T-helper 1 cell (primary cell): Measurements from ENCODE around the gene PRR30.

ENCODE experiments used
- DNase-seq, 5 donors: peaks; one replicate each; pipeline ENCODE4 v3.0.0-alpha.2; 2012 to 2020

PRR30 gene

GRCh38 chr2:27095745-27096651 lies 43.2 kb downstream of the PRR30 start:
- DNase-seq = peak in 2 of 5 donors; percentile 18 to 48

- DNase-seq = no peak
These were observed 43.8 kb downstream of the PRR30 start for GRCh38 chr2:27095427-27095744.

GRCh38 chr2:27094353-27094984 lies 44.7 kb downstream of the PRR30 start:
- no peak for DNase-seq

GRCh38 chr2:27093430-27094352 lies 45.5 kb downstream of the PRR30 start:
- DNase-seq = no peak

- DNase-seq = no peak
These were observed 46.3 kb downstream of the PRR30 start for GRCh38 chr2:27092696-27093429.

GRCh38 chr2:27091746-27092695 lies 47.2 kb downstream of the PRR30 start:
- no peak for DNase-seq

GRCh38 chr2:27089111-27089954 lies 49.9 kb downstream of the PRR30 start:
- no peak for DNase-seq

- DNase-seq = no peak
These were observed 50.6 kb downstream of the PRR30 start for GRCh38 chr2:27088634-27089033.

GRCh38 chr2:27087823-27088410 lies 51.3 kb downstream of the PRR30 start:
- no peak for DNase-seq
